A549 (cell line): ENCODE measurements around the gene NAV2.

Source experiments
- CBX2 ChIP-seq: fragments of 200-600 bp; sonication (generic); IDR thresholded peaks from 2 replicates; pipeline ENCODE4 v1.6.1; 2016; ENCODE audit warnings: low read depth, mild to moderate bottlenecking, borderline replicate concordance
- CHD4 ChIP-seq: fragments of 200-600 bp; sonication (generic); IDR thresholded peaks from 2 replicates; pipeline ENCODE4 v1.6.1; 2016; ENCODE audit warnings: antibody characterized with exemption, mild to moderate bottlenecking, borderline replicate concordance
- ESRRA ChIP-seq: fragments of 150-350 bp; IDR thresholded peaks from 2 replicates; pipeline ENCODE4 v1.6.1; 2014; ENCODE audit warnings: mild to moderate bottlenecking, low read length, borderline replicate concordance
- HMGXB4 ChIP-seq: fragments of 250-450 bp; sonication (Bioruptor Pico); IDR thresholded peaks from 2 replicates; pipeline ENCODE4 v1.5.0; 2021; ENCODE audit warnings: mild to moderate bottlenecking, moderate library complexity, borderline replicate concordance
- HOXA7 ChIP-seq: fragments of 250-450 bp; sonication (Bioruptor Pico); IDR thresholded peaks from 2 replicates; pipeline ENCODE4 v1.5.0; 2020; ENCODE audit warnings: mild to moderate bottlenecking, moderate library complexity
- PBX3 ChIP-seq: IDR thresholded peaks from 2 replicates; pipeline ENCODE4 v1.6.1; 2012
- RAD21 ChIP-seq, 2 experiments: fragments of >200 bp in 1 of 2; sonication (Bioruptor Twin) in 1 of 2; formaldehyde crosslinking in 1 of 2; IDR thresholded peaks in 1 of 2; conservative IDR thresholded peaks in 1 of 2; 2 replicates in 1 of 2; 3 replicates in 1 of 2; pipeline ENCODE4 v1.6.1; 2012 to 2018; ENCODE audit warnings: inconsistent platforms in 1 of 2
- TF ChIP-seq, protein P1 (sequence below): fragments of >200 bp; sonication (Bioruptor Twin); formaldehyde crosslinking; IDR thresholded peaks from 3 replicates; pipeline ENCODE4 v1.5.1; 2016
- TF ChIP-seq, protein P2 (sequence below): IDR thresholded peaks from 2 replicates; pipeline ENCODE4 v1.6.1; 2012; ENCODE audit warnings: low read depth, borderline replicate concordance

DNA sequence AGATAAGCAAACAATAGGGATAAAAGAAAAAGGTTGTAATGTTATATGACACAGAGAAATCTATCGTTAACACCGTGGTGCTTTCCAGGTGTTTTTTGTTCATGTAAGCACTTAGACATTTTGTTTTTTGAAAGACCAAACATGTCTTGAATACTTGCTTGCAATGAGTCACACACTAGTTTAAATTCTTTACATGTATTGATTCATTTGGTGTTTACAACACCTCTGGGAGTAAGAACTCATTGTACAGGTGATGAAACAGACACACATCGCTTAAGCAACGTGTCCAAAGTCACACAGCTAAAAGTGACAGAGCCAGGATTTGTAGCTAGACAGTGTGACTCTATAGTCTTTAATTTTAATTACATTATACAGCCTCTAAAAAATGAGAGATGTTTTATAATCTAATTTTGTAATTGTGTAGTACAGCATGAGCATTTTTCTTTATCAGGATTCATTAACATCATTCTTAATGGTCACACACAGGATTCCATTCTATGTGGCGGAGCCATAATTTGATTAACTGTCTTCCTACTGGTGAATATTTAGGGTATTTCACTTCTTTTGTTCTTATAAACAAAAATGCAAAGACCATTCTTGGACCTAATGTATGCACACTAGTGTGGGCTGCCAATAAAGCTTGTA is 298.8 kb downstream of the NAV2 start:
- TF ChIP-seq ESRRA (no peak), CBX2 (no peak), HOXA7 (CRISPR knock-in tag) (no peak), HMGXB4 (CRISPR knock-in tag) (no peak), PBX3 (no peak), CHD4 (no peak), RAD21 (conservative IDR thresholded peaks at IDR 0.05 in 1 of 2, IDR thresholded peaks at IDR 0.05 in 1 of 2) (no peak)
- TF ChIP-seq, protein P1, sequence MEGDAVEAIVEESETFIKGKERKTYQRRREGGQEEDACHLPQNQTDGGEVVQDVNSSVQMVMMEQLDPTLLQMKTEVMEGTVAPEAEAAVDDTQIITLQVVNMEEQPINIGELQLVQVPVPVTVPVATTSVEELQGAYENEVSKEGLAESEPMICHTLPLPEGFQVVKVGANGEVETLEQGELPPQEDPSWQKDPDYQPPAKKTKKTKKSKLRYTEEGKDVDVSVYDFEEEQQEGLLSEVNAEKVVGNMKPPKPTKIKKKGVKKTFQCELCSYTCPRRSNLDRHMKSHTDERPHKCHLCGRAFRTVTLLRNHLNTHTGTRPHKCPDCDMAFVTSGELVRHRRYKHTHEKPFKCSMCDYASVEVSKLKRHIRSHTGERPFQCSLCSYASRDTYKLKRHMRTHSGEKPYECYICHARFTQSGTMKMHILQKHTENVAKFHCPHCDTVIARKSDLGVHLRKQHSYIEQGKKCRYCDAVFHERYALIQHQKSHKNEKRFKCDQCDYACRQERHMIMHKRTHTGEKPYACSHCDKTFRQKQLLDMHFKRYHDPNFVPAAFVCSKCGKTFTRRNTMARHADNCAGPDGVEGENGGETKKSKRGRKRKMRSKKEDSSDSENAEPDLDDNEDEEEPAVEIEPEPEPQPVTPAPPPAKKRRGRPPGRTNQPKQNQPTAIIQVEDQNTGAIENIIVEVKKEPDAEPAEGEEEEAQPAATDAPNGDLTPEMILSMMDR = no peak
- TF ChIP-seq, protein P2, sequence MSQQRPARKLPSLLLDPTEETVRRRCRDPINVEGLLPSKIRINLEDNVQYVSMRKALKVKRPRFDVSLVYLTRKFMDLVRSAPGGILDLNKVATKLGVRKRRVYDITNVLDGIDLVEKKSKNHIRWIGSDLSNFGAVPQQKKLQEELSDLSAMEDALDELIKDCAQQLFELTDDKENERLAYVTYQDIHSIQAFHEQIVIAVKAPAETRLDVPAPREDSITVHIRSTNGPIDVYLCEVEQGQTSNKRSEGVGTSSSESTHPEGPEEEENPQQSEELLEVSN = no peak
